Lung (tissue), 12 donors: Measurements from ENCODE around the gene HSD3B7. TPM values are rescaled to one million over a fixed set of nuclear protein-coding genes. Genes with fewer than 3 reads are reported as not detected.

Experiments
- ATAC-seq: fragments of 200-7000 bp; cut with Tn5 transposase; one replicate; pipeline ENCODE4 v1.9.1; 2020; ENCODE audit warnings: moderate number of reproducible peaks; ENCODE audit not compliant: insufficient read depth, low FRiP score
- DNase-seq, 3 donors: peaks; one replicate each; pipeline ENCODE4 v3.0.0-alpha.2; 2013 to 2017
- H3K27ac ChIP-seq, 2 donors: one replicate each; pipeline ENCODE4 v1.5.1; 2013; ENCODE audit warnings: mild to moderate bottlenecking in 2 of 2, moderate library complexity in 2 of 2, control low read depth in 1 of 2, inconsistent platforms in 1 of 2, low read depth in 1 of 2, low read length in 1 of 2
- H3K27me3 ChIP-seq, 3 donors: one replicate each; pipeline ENCODE4 v1.5.1; 2013; ENCODE audit warnings: low read length in 2 of 3; ENCODE audit not compliant: control insufficient read depth in 3 of 3, insufficient read depth in 3 of 3
- H3K36me3 ChIP-seq, 4 donors: one replicate each; pipeline ENCODE4 v1.5.1; 2013; ENCODE audit warnings: low read length in 4 of 4, mild to moderate bottlenecking in 1 of 4, moderate library complexity in 1 of 4; ENCODE audit not compliant: control insufficient read depth in 4 of 4, insufficient read depth in 4 of 4
- H3K4me1 ChIP-seq, 5 donors: one replicate each; pipeline ENCODE4 v1.5.1; 2013; ENCODE audit warnings: low read length in 5 of 5, mild to moderate bottlenecking in 2 of 5, moderate library complexity in 1 of 5; ENCODE audit not compliant: control insufficient read depth in 5 of 5, insufficient read depth in 5 of 5
- H3K4me3 ChIP-seq: one replicate; pipeline ENCODE4 v1.5.1; 2013; ENCODE audit warnings: mild to moderate bottlenecking, control low read depth, moderate library complexity
- H3K9ac ChIP-seq, 2 donors: one replicate each; pipeline ENCODE4 v1.5.1; 2013; ENCODE audit warnings: low read length in 2 of 2, control low read depth in 1 of 2; ENCODE audit not compliant: insufficient read depth in 1 of 2
- H3K9me3 ChIP-seq, 4 donors: one replicate each; pipeline ENCODE4 v1.5.1; 2013; ENCODE audit warnings: low read length in 3 of 4, mild to moderate bottlenecking in 1 of 4, moderate library complexity in 1 of 4; ENCODE audit not compliant: control insufficient read depth in 4 of 4, insufficient read depth in 3 of 4
- CTCF ChIP-seq: IDR thresholded peaks from 2 replicates; pipeline ENCODE4 v1.5.1; 2012; ENCODE audit warnings: mild to moderate bottlenecking; ENCODE audit errors: control extremely low read depth, extremely low read depth
- WGBS, 2 donors: extraction: QIAGEN DNeasy Blood & Tissue Kit; methylation state at CpG; one replicate each; pipeline ENCODE4 v1.1.7; 2013; 5-methylcytosine and 5-hydroxymethylcytosine counted together
- polyA plus RNA-seq, 2 donors: library from polyadenylated mRNA; stranded (reverse); fragments of 200-250 nt; gene quantifications; one replicate each; pipeline ENCODE4 v1.2.1, GENCODE V29; 2013
- total RNA-seq, 2 donors: library from RNA; depleted of rRNA in 1 of 2; stranded (reverse); fragments of >200 nt in 1 of 2; gene quantifications; one replicate each; pipeline ENCODE4 v1.2.1, GENCODE V29; 2014 to 2021
- donor health status: control.
- donor health status: control.
- donor health status: Bipolar disorder and iron deficiency.
- donor health status: healthy.
- donor health status: DM: yes; HTN: yes; CAD: no.

HSD3B7 gene
- total and polyA plus RNA-seq, 4 donors, result 6.2 to 34.5 (median 20.7) TPM

GRCh38 chr16:30951193-30951592 is 33.8 kb upstream of the HSD3B7 start:
- DNase-seq (no peak), ATAC-seq (no peak)
- no peak overlapping the region for H3K9ac ChIP-seq
- peak overlapping the region in 1 of 2 donors; percentile 15 for H3K27ac ChIP-seq
- H3K36me3 ChIP-seq, result peaks cover 0 to 14% (median 0%) of the 10 kb centered on the region in 4 donors
- no peaks in the 10 kb centered on the region for H3K27me3 ChIP-seq
- peaks cover 0 to 35% (median 13%) of the 10 kb centered on the region in 5 donors for H3K4me1 ChIP-seq
- 73 to 91% methylated on average over 1 of the region's 1 CpG for whole genome bisulfite sequencing, 2 donors
- H3K9me3 ChIP-seq, result no peaks in the 10 kb centered on the region
- H3K4me3 ChIP-seq, result no peak overlapping the region
- TF ChIP-seq CTCF, result no peak

GRCh38 chr16:30951750-30952149 is 33.3 kb upstream of the HSD3B7 start:
- Histone ChIP-seq H3K4me1 (peaks cover 0 to 37% (median 13%) of the 10 kb centered on the region in 5 donors), H3K27ac (no peak overlapping the region), H3K9ac (no peak overlapping the region), H3K9me3 (no peaks in the 10 kb centered on the region), H3K27me3 (no peaks in the 10 kb centered on the region), H3K36me3 (peaks cover 0 to 11% (median 0%) of the 10 kb centered on the region in 4 donors), H3K4me3 (no peak overlapping the region)
- TF ChIP-seq CTCF, result no peak
- WGBS, 2 donors, result 39 to 64% methylated on average over 3 of the region's 3 CpGs
- DNase-seq (peak; percentile 56 to 93 (median 82)), ATAC-seq (no peak)

- ATAC-seq (no peak), DNase-seq (no peak)
- 86 to 90% methylated on average over 9 of the region's 9 CpGs for WGBS, 2 donors
- peaks cover 0 to 6% (median 0%) of the 10 kb centered on the region in 4 donors for H3K36me3 ChIP-seq
- no peak overlapping the region for H3K9ac ChIP-seq
- H3K27ac ChIP-seq, result peak overlapping the region in 1 of 2 donors; percentile 48
- peaks cover 0 to 34% (median 13%) of the 10 kb centered on the region in 5 donors for H3K4me1 ChIP-seq
- no peaks in the 10 kb centered on the region for H3K9me3 ChIP-seq
- TF ChIP-seq CTCF, result no peak
- H3K27me3 ChIP-seq, result no peaks in the 10 kb centered on the region
- H3K4me3 ChIP-seq, result no peak overlapping the region
Measured at GRCh38 chr16:30953111-30953510, 31.9 kb upstream of the HSD3B7 start.
